Gastrocnemius medialis (tissue), 4 donors: ENCODE data around the gene EFCC1. TPM values are rescaled to one million over a fixed set of nuclear protein-coding genes. Genes with fewer than 3 reads are reported as not detected.

Experiments used
- total RNA-seq, 4 donors: library from RNA; depleted of rRNA; stranded (reverse); fragments of >200 nt; gene quantifications; one replicate each; pipeline versions ENCODE4 v1.1.0 to v1.2.3, GENCODE V29; 2016

EFCC1 gene
- total RNA-seq, 4 donors from 2014 or later = 0.26 to 1.2 (median 0.45) TPM

Other genes with a start within 250 kb of the EFCC1 start
- 10 to 100 TPM; 26.3 to 43.0 (median 37.5) TPM for gene ACAD9, start 121.7 kb upstream of the EFCC1 start, total RNA-seq
- gene CFAP92, start 7.2 kb upstream of the EFCC1 start, total RNA-seq = under 1 TPM in 3 of 4 donors, not detected in 1; 0.07 to 0.34 (median 0.20) TPM
- gene GP9, start 59.5 kb downstream of the EFCC1 start, total RNA-seq = under 1 TPM in 1 of 4 donors, not detected in 3; 0.42 TPM
- gene RAB43, start 120.5 kb downstream of the EFCC1 start, total RNA-seq = 1 to 10 TPM; 1.1 to 3.9 (median 2.5) TPM
- 10 to 100 TPM; 19.6 to 34.9 (median 22.3) TPM for gene ISY1, start 159.8 kb downstream of the EFCC1 start, total RNA-seq
- 1,000 to 10,000 TPM in 2 of 4 donors, 100 to 1,000 TPM in 2; 784 to 1,263 (median 979) TPM for gene CNBP, start 182.6 kb downstream of the EFCC1 start, total RNA-seq
- 100 to 1,000 TPM in 1 of 4 donors, 10 to 100 TPM in 3; 59.7 to 101 (median 79.8) TPM for gene COPG1, start 248.3 kb downstream of the EFCC1 start, total RNA-seq